ENCODE measurements around the gene FNDC11.

FNDC11 gene

DNA sequence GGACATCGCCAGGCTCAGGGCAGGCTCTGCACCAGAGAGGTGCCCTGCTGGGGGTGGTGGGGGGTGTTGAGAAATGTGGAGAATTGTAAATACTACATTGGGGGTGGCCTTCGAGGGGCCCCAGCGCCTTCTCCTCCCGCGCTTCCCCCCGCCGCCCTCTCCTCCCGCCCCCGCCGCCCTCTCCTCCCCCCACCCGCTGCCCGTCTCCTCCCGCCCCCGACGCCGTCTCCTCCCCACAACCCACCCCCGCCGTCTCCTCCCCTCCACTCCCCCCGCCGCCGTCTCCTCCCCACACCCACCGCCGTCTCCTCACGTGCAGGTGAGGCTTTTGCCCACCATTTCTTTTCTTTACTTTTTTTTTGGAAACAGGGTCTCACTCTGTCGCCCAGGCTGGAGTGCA lies 4.9 kb upstream of the FNDC11 start:
- TF ChIP-seq, protein P1, sequence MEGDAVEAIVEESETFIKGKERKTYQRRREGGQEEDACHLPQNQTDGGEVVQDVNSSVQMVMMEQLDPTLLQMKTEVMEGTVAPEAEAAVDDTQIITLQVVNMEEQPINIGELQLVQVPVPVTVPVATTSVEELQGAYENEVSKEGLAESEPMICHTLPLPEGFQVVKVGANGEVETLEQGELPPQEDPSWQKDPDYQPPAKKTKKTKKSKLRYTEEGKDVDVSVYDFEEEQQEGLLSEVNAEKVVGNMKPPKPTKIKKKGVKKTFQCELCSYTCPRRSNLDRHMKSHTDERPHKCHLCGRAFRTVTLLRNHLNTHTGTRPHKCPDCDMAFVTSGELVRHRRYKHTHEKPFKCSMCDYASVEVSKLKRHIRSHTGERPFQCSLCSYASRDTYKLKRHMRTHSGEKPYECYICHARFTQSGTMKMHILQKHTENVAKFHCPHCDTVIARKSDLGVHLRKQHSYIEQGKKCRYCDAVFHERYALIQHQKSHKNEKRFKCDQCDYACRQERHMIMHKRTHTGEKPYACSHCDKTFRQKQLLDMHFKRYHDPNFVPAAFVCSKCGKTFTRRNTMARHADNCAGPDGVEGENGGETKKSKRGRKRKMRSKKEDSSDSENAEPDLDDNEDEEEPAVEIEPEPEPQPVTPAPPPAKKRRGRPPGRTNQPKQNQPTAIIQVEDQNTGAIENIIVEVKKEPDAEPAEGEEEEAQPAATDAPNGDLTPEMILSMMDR (conservative IDR thresholded peaks at IDR 0.05; ENCODE audit: low read depth, low read length), result no peak
- no peak overlapping the region for H3K27ac ChIP-seq
- H3K9ac ChIP-seq, result no peak overlapping the region
- no peaks in the 10 kb centered on the region for H4K20me1 ChIP-seq (ENCODE audit: insufficient read depth)
- H3K4me2 ChIP-seq, result no peak overlapping the region
- H3K4me3 ChIP-seq (IDR thresholded peaks at IDR 0.05; ENCODE audit: insufficient read depth, low read depth, low read length), result no peak overlapping the region
- H3K36me3 ChIP-seq (ENCODE audit: insufficient read depth), result no peaks in the 10 kb centered on the region
- no peaks in the 10 kb centered on the region for H3K79me2 ChIP-seq (ENCODE audit: insufficient read depth, low read depth)
- H3K4me1 ChIP-seq (ENCODE audit: low read depth, poor library complexity, severe bottlenecking), result peaks cover 15% of the 10 kb centered on the region
- H2AFZ ChIP-seq (ENCODE audit: low read depth), result no peak overlapping the region
- peaks cover 90% of the 10 kb centered on the region for H3K27me3 ChIP-seq (ENCODE audit: insufficient read depth, low read depth)

DNA sequence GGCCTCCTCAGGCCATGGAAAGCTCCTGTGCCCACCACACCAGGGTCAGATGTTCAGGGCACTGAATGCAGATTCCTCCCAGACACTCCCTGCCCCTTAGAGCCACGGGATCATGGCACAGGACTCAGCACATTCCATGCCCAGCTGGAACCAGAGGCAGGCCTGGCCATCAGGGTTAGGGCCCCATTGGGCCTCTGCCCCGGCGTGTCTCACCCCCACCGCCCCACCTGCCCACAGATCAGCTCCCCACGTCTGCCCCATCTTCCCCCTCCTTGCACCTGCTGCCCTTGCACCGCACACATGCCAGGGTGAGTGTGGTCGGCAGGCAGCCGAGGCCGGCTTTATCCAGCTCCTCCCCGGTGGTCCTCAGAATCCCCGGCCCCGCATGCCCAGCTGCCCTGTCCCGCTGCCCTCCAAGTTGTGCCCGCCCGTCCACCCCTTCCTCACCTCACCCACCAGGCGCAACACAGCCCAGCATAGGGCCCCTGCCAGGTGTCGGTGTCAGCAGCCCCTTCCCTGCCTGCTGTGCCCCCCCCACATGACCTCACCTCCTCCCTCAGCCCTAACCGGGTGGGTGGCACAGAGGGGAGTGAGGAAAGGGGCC lies 4.2 kb upstream of the FNDC11 start:
- H3K36me3 ChIP-seq (ENCODE audit: insufficient read depth), result no peaks in the 10 kb centered on the region
- no peak overlapping the region for H3K4me2 ChIP-seq
- no peak overlapping the region for H3K9ac ChIP-seq
- H2AFZ ChIP-seq (ENCODE audit: low read depth), result no peak overlapping the region
- H4K20me1 ChIP-seq (ENCODE audit: insufficient read depth), result no peaks in the 10 kb centered on the region
- TF ChIP-seq, protein P1 (conservative IDR thresholded peaks at IDR 0.05; ENCODE audit: low read depth, low read length), result no peak
- H3K79me2 ChIP-seq (ENCODE audit: insufficient read depth, low read depth), result no peaks in the 10 kb centered on the region
- H3K4me3 ChIP-seq (IDR thresholded peaks at IDR 0.05; ENCODE audit: insufficient read depth, low read depth, low read length), result no peak overlapping the region
- peaks cover 17% of the 10 kb centered on the region for H3K4me1 ChIP-seq (ENCODE audit: low read depth, poor library complexity, severe bottlenecking)
- H3K27ac ChIP-seq, result no peak overlapping the region
- H3K27me3 ChIP-seq (ENCODE audit: insufficient read depth, low read depth), result peaks cover 90% of the 10 kb centered on the region

- Histone ChIP-seq H3K4me1 (ENCODE audit: low read depth, poor library complexity, severe bottlenecking) (peaks cover 17% of the 10 kb centered on the region), H4K20me1 (ENCODE audit: insufficient read depth) (no peaks in the 10 kb centered on the region), H2AFZ (ENCODE audit: low read depth) (no peak overlapping the region), H3K36me3 (ENCODE audit: insufficient read depth) (no peaks in the 10 kb centered on the region), H3K4me3 (IDR thresholded peaks at IDR 0.05; ENCODE audit: insufficient read depth, low read depth, low read length) (no peak overlapping the region), H3K4me2 (no peak overlapping the region), H3K27me3 (ENCODE audit: insufficient read depth, low read depth) (peaks cover 89% of the 10 kb centered on the region), H3K27ac (no peak overlapping the region), H3K9ac (no peak overlapping the region), H3K79me2 (ENCODE audit: insufficient read depth, low read depth) (no peaks in the 10 kb centered on the region)
- TF ChIP-seq, protein P1 (conservative IDR thresholded peaks at IDR 0.05; ENCODE audit: low read depth, low read length), result no peak
Observed at GRCh38 chr20:63551068-63551467, 2.9 kb upstream of the FNDC11 start.

- 0 out of 2 replicates have a peak overlapping the region, but pooled peaks have one; percentile 14 for H2AFZ ChIP-seq (ENCODE audit: low read depth)
- no peaks in the 10 kb centered on the region for H3K36me3 ChIP-seq (ENCODE audit: insufficient read depth)
- H3K4me1 ChIP-seq (ENCODE audit: low read depth, poor library complexity, severe bottlenecking), result peaks cover 17% of the 10 kb centered on the region
- H4K20me1 ChIP-seq (ENCODE audit: insufficient read depth), result no peaks in the 10 kb centered on the region
- no peak overlapping the region for H3K27ac ChIP-seq
- H3K4me3 ChIP-seq (IDR thresholded peaks at IDR 0.05; ENCODE audit: insufficient read depth, low read depth, low read length), result no peak overlapping the region
- H3K79me2 ChIP-seq (ENCODE audit: insufficient read depth, low read depth), result no peaks in the 10 kb centered on the region
- H3K9ac ChIP-seq, result no peak overlapping the region
- TF ChIP-seq, protein P1 (conservative IDR thresholded peaks at IDR 0.05; ENCODE audit: low read depth, low read length), result no peak
- peaks cover 82% of the 10 kb centered on the region for H3K27me3 ChIP-seq (ENCODE audit: insufficient read depth, low read depth)
- H3K4me2 ChIP-seq, result peak overlapping the region; percentile 33; the same call in 1 of the 2 replicates
Observed at GRCh38 chr20:63552481-63553249, 1.3 kb upstream of the FNDC11 start.
